ENCODE data around the gene IFI6. TPM values are rescaled to one million over a fixed set of nuclear protein-coding genes. Genes with fewer than 3 reads are reported as not detected.

The IFI6 gene
- total and polyA plus RNA-seq, 2 of the 8 experiments (the other 6 are each of a cell fraction or from before 2014, with no cell fraction given) = 6.1 to 13.2 TPM

DNA sequence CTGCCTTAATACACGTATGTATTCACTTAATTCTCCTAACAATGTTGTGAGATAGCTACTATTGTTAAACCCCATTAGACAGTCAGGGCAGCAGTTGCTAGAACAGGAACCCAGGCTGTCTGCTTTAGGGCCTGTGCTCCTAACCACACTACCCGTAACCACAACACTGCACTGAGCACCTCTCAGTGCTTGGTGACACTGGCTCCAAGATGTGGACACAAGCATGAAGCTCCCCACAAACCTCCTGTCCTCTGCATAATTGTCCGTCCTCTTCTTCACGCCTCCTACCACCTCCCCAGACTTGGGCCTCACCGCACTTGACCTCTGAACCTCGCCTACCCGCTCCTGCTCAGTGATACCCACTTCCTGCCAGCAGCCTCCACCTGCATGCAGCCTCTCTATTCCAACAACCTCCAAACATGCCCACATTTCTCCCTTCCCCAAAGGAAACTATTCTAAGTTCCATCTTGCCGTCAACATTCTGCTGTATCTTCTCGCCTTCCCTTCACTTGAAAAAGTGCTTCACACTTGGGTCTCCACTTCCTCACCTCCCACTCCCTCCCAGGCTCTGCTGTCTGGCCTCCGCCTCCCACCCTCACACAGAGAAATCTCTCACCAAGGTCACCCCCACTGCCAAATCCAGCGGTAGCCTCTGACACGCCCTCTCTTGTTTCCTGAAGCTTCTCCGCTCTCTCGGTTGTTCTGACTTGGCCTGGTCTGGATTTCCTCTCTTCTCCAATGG lies 53.5 kb downstream of the IFI6 start:
- no peak overlapping the region for H2AFZ ChIP-seq (ENCODE audit: low read length)
- H2BK15ac ChIP-seq (ENCODE audit: low read length) = no peak overlapping the region
- 84% methylated on average over 14 of the region's 14 CpGs; no CpG with 5 or more reads in 1 of the 2 experiments for WGBS, 2 experiments (ENCODE audit: extremely low coverage in 1 of 2, insufficient coverage in 1 of 2, insufficient read length in 1 of 2, insufficient replicate concordance in 2 of 2, low coverage in 1 of 2, low lambda C conversion rate in 2 of 2, missing lambda C conversion rate in 1 of 2)
- no peak overlapping the region for H2AK5ac ChIP-seq (ENCODE audit: low read depth, low read length)
- no peaks in the 10 kb centered on the region for H3K9me3 ChIP-seq (ENCODE audit: insufficient read depth in 2 of 2, low read depth in 1 of 2, low read length in 1 of 2)
- ChIA-PET POLR2A (ENCODE audit: partially characterized antibody) (interaction anchor here (0.8 kb wide), 1 partner anchor 29 kb away, joined by 3 read pairs; no protein-coding TSS in a partner anchor), CTCF (ENCODE audit: partially characterized antibody) (interaction anchor here (0.6 to 37.8 kb wide), 13 partner anchors 8 to 318 kb away, joined by 3 to 1807 read pairs (median 6); partner anchors contain the start of genes AHDC1, CD164L2 and IFI6)
- no peak overlapping the region for H3K14ac ChIP-seq (ENCODE audit: insufficient read length)
- H2BK20ac ChIP-seq (ENCODE audit: low read length) = 0 out of 2 replicates have a peak overlapping the region, but pooled peaks have one; percentile 13
- no peak for DNase-seq (ENCODE audit: low read depth in 1 of 2, low spot score in 2 of 2)
- no peak overlapping the region for H3K4me2 ChIP-seq (ENCODE audit: insufficient read depth in 1 of 2, low read depth in 2 of 2, low read length in 2 of 2)
- H3K18ac ChIP-seq (ENCODE audit: extremely low read depth, low read length) = no peak overlapping the region
- H3K56ac ChIP-seq (replicated peaks; ENCODE audit: insufficient read length, low read depth, low read length) = no peak overlapping the region
- no peak for TF ChIP-seq ZNF274 (IDR thresholded peaks at IDR 0.05; ENCODE audit: borderline replicate concordance, extremely low read depth, low read length)
- no peak for TF ChIP-seq SIX5 (IDR thresholded peaks at IDR 0.05; ENCODE audit: low read depth, low read length)
- TF ChIP-seq POLR2A (IDR thresholded peaks at IDR 0.05; ENCODE audit: control extremely low read depth in 1 of 2, low read depth in 2 of 2, low read length in 2 of 2) = no peak
- no peak for TF ChIP-seq POLR2AphosphoS5 (IDR thresholded peaks at IDR 0.05; ENCODE audit: low read depth, low read length)
- no peak for TF ChIP-seq KDM4A (IDR thresholded peaks at IDR 0.05; ENCODE audit: low read depth, low read length, severe bottlenecking)
- TF ChIP-seq NANOG (IDR thresholded peaks at IDR 0.05; ENCODE audit: insufficient read depth, low read depth, low read length, poor library complexity, severe bottlenecking) = no peak
- no peak overlapping the region for H3K9ac ChIP-seq (replicated peaks in 1 of 4; ENCODE audit: extremely low read depth in 1 of 4, low read depth in 3 of 4, low read length in 3 of 4)
- H3K23me2 ChIP-seq (ENCODE audit: low read depth, low read length) = peaks cover 7% of the 10 kb centered on the region
- no peak overlapping the region for H3K23ac ChIP-seq (ENCODE audit: insufficient read length)
- no peak overlapping the region for H3K4ac ChIP-seq (replicated peaks; ENCODE audit: insufficient read length, low read depth, low read length)
- H2BK120ac ChIP-seq (replicated peaks; ENCODE audit: low read depth, low read length) = no peak overlapping the region
- no peak overlapping the region for H2BK12ac ChIP-seq (ENCODE audit: low read depth, low read length)
- H3K79me2 ChIP-seq (ENCODE audit: control insufficient read depth in 1 of 2, insufficient read depth in 2 of 2, low read length in 2 of 2) = no peaks in the 10 kb centered on the region
- no peak overlapping the region for H4K8ac ChIP-seq (ENCODE audit: extremely low read depth, insufficient read depth, low read length)
- H3K36me3 ChIP-seq (ENCODE audit: control insufficient read depth in 2 of 4, insufficient read depth in 4 of 4, low read length in 3 of 4) = no peaks in the 10 kb centered on the region
- H3K27me3 ChIP-seq (replicated peaks in 1 of 4; ENCODE audit: control insufficient read depth in 3 of 4, extremely low read depth in 1 of 4, insufficient read depth in 3 of 4, low read length in 3 of 4) = peaks cover 0 to 11% (median 6%) of the 10 kb centered on the region in 4 experiments; a peak in 2 of 7 replicates
- no peak overlapping the region for H4K91ac ChIP-seq (replicated peaks; ENCODE audit: insufficient read length, low read length)
- no peak overlapping the region for H3K4me3 ChIP-seq (ENCODE audit: extremely low read depth in 1 of 4, insufficient read depth in 2 of 4, low read depth in 3 of 4, low read length in 4 of 4)
- H4K5ac ChIP-seq (ENCODE audit: insufficient read length, low read depth, low read length) = no peak overlapping the region
- FAIRE-seq = no peak
- no peak overlapping the region for H3K27ac ChIP-seq (ENCODE audit: low read depth, low read length)
- H4K20me1 ChIP-seq (replicated peaks in 1 of 2; ENCODE audit: control insufficient read depth in 1 of 2, insufficient read depth in 2 of 2, low read length in 2 of 2) = peaks cover 0 to 2% of the 10 kb centered on the region in 2 experiments
- peaks cover 3 to 29% (median 14%) of the 10 kb centered on the region in 4 experiments for H3K4me1 ChIP-seq (replicated peaks in 1 of 4; ENCODE audit: control insufficient read depth in 3 of 4, insufficient read depth in 4 of 4, low read length in 3 of 4)
- no peak overlapping the region for H2BK5ac ChIP-seq (ENCODE audit: low read depth, low read length)
- no peaks in the 10 kb centered on the region for H3K79me1 ChIP-seq (ENCODE audit: low read depth, low read length)

All from H1 (cell line).